Measurements from ENCODE around the gene ATP5F1B. TPM values are rescaled to one million over a fixed set of nuclear protein-coding genes. Genes with fewer than 3 reads are reported as not detected.

Gene ATP5F1B
- total and polyA plus RNA-seq, 11 donors = 1,436 to 3,502 (median 2,716) TPM

DNA sequence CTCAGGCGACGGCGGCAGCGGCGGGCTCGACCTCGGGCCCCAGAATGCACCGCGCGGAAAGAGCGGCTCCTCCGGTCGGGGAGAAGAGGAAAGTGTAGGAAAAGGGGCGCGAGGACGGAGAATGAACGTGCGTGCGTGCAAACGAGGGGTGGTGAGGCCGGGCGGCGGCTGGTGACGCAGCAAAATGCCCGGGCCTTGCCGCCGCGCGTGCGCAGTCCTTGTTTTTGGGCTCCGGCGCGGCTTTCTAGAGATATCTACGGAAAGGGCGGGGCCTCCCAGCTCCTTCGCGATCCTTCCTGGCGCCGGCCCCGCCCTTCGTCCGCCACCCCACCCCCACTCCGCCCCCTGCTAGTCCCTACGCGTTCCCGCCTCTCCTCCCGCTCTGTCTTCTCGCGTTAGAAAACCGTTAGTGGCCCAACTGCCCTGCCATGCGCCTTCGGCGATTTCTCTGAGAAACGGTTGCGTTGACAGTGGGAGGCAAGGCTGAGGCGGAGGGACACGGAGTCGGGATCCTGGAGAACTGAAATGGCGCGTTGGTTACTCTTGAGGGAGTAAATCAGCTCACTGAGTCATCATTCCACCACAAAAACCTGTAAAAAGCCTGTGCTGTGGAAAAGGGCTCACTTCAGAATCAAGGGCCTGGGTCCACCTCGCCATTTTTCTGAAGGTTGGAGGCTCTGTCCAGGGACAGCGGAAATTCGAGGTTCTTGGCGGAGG lies 42.5 kb upstream of the ATP5F1B start, which contains the start of gene PTGES3:
Gene PTGES3 (minus strand): TSS at position 156 of the 717 bp plus-strand sequence. CDS start 285 bp downstream, outside the sequence.
- Histone ChIP-seq H3K36me3 (peaks cover 0 to 6% (median 0%) of the 10 kb centered on the region in 9 donors), H3K4me3 (peak within 1 kb of the TSS; percentile 63 to 96 (median 86)), H3K4me1 (peaks cover 0 to 43% (median 33%) of the 10 kb centered on the region in 12 donors), H3K27me3 (no peaks in the 10 kb centered on the region), H3K9me3 (no peaks in the 10 kb centered on the region), H3K27ac (peak within 1 kb of the TSS; percentile 93 to 100 (median 98))
- peak; percentile 93 to 96 (median 94) for ATAC-seq
- WGBS, 4 donors = 0 to 1% (median 1%) methylated on average over 52 to 64 of the region's 64 CpGs
- TF ChIP-seq POLR2A (IDR thresholded peaks at IDR 0.05) = peak in 1 of 2 donors; percentile 91
- TF ChIP-seq, protein P1, sequence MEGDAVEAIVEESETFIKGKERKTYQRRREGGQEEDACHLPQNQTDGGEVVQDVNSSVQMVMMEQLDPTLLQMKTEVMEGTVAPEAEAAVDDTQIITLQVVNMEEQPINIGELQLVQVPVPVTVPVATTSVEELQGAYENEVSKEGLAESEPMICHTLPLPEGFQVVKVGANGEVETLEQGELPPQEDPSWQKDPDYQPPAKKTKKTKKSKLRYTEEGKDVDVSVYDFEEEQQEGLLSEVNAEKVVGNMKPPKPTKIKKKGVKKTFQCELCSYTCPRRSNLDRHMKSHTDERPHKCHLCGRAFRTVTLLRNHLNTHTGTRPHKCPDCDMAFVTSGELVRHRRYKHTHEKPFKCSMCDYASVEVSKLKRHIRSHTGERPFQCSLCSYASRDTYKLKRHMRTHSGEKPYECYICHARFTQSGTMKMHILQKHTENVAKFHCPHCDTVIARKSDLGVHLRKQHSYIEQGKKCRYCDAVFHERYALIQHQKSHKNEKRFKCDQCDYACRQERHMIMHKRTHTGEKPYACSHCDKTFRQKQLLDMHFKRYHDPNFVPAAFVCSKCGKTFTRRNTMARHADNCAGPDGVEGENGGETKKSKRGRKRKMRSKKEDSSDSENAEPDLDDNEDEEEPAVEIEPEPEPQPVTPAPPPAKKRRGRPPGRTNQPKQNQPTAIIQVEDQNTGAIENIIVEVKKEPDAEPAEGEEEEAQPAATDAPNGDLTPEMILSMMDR (IDR thresholded peaks at IDR 0.05) = no peak
- intact Hi-C loops (cut with DNase I) = loop anchor here (1.0 to 5.0 kb wide), 8 partner anchors 34 to 829 kb away; partner anchors contain the start of genes NACA (in 5 of the 10) and ATP5F1B (in 3 of the 10)
- peak; percentile 97 to 99 (median 98) for DNase-seq

DNA sequence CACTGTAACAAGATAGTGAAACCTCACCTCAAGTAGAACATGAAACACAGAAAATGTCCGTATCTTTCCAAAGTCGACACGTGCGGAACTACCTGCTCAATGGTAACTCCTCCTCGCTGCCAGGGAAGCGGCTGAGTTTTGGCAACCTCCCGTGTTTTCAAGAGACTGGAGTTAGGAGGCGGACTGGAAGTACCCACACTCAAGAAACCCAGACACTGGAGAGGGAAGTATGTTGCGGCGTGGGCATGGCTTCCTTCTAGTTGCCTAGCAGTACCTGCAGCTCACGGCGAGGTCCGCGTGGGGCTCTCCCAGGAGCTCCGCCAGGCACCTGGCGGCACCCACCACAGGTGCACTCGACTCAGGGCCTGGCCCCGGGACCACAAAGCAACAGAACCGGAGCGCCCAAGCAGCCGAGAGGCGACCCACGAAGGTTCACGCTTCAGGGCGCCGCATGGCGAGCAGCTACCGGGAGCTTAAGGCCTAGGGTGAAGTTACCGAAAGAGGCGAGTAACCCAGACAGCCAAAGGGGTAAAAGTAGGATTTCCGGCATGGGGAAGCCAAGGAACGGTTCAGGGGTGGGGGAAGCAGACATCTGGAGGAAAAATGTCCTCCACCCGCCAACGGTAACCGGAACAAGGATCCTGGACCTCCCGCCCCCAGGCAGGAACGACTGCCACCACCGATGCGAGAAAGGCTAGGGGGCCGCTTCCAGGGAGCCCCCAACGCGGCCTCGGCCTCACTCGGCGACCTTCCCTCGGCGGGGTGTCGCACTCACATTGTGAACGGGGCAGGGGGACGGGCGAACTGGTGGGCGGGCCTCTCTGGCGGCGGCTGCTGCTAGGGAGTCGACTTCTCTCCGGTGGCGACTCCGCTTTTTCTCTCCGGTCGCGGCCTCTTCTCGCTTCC lies 41.7 kb upstream of the ATP5F1B start:
- Histone ChIP-seq H3K27me3 (no peaks in the 10 kb centered on the region), H3K4me3 (peak overlapping the region; percentile 63 to 96 (median 86)), H3K9me3 (no peaks in the 10 kb centered on the region), H3K27ac (peak overlapping the region; percentile 93 to 100 (median 98)), H3K4me1 (peaks cover 0 to 50% (median 36%) of the 10 kb centered on the region in 12 donors), H3K36me3 (peaks cover 0 to 6% (median 0%) of the 10 kb centered on the region in 9 donors)
- WGBS, 4 donors = 0% methylated on average over 42 to 62 of the region's 62 CpGs
- ATAC-seq = peak; percentile 4 to 70 (median 46)
- intact Hi-C loops (cut with DNase I) = loop anchor here (1.0 to 5.0 kb wide), 8 partner anchors 35 to 830 kb away; partner anchors contain the start of genes NACA (in 5 of the 10) and ATP5F1B (in 3 of the 10)
- TF ChIP-seq, protein P1 (IDR thresholded peaks at IDR 0.05) = no peak
- TF ChIP-seq POLR2A (IDR thresholded peaks at IDR 0.05) = no peak
- DNase-seq = peak; percentile 36 to 79 (median 62)

DNA sequence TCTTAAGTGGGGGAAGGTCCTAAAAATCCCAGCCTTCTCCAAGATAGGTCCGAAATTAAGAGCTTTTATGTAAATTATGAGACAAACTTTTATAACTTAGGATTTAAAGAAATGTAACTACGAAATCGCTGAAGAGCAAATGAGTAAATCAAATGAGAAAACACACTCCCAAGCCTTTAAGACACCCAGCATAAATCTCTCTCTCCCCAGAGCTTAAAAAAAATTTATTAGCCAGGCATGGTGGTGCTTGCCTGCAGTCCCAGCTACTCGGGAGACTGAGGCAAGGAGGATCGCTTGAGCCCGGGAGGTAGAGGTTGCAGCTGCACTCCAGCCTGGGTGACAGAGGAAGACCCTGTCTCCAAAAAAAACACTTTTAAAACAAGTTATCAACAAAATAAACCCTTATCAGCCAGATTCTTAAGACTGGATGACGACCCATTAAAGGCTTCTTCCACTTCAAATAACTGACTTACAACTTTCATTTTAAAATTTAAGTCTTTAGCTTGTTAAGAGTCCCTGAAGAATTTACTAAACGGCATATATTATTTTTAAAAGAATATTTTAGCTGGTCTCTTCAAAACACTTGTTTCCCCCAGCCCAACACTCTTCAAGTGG lies 39.1 kb upstream of the ATP5F1B start:
- Histone ChIP-seq H3K27me3 (no peaks in the 10 kb centered on the region), H3K9me3 (no peaks in the 10 kb centered on the region), H3K36me3 (peaks cover 0 to 17% (median 11%) of the 10 kb centered on the region in 9 donors), H3K4me1 (peaks cover 0 to 73% (median 52%) of the 10 kb centered on the region in 12 donors), H3K4me3 (peak overlapping the region in 10 of 12 donors; percentile 6 to 96 (median 82)), H3K27ac (peak overlapping the region in 10 of 12 donors; percentile 2 to 99 (median 47))
- DNase-seq (no peak), ATAC-seq (no peak)
- intact Hi-C loops (cut with DNase I) = loop anchor here in 6 of 10 donors (5.0 kb wide), 4 partner anchors 37 to 832 kb away; partner anchors contain the start of gene ATP5F1B (in 3 of the 6)
- 37 to 39% (median 39%) methylated on average over 8 of the region's 8 CpGs for WGBS, 4 donors
- TF ChIP-seq, protein P1 (IDR thresholded peaks at IDR 0.05) = no peak
- no peak for TF ChIP-seq POLR2A (IDR thresholded peaks at IDR 0.05)

Measured in heart left ventricle (tissue), 16 donors.